MCF 10A (cell line): ENCODE results near the gene FSD1L. TPM values are rescaled to one million over a fixed set of nuclear protein-coding genes. Genes with fewer than 3 reads are reported as not detected.

Source experiments
- BruUV-seq: library from RNA; stranded (reverse); fragments of 400-500 nt; replicated peaks from 2 replicates; lab custom pipeline; 2021; lab: Mats Ljungman, UMichigan
- CTCF ChIA-PET: fragments of 300-600 bp; sonication (Branson Sonifier 250); formaldehyde crosslinking; extraction: SDS; loops from one replicate; lab custom pipeline; 2021; ENCODE audit warnings: antibody characterized with exemption, inconsistent platforms; lab: Yijun Ruan, JAX
- POLR2A ChIA-PET: fragments of 300-600, 350-650 bp; sonication (Branson Sonifier 250); formaldehyde crosslinking; extraction: SDS; loops from one replicate; lab custom pipeline; 2020; ENCODE audit warnings: antibody characterized with exemption, inconsistent platforms; lab: Yijun Ruan, JAX
- DNase-seq: peaks from one replicate; pipeline ENCODE4 v3.0.0-alpha.2; 2018; ENCODE audit not compliant: unreplicated experiment
- H3K27ac Mint-ChIP-seq: one replicate; pipeline ENCODE4 v1.8.0; 2022; ENCODE audit warnings: mild to moderate bottlenecking, low read depth, mixed read lengths; ENCODE audit not compliant: unreplicated experiment
- H3K27me3 Mint-ChIP-seq: one replicate; pipeline ENCODE4 v1.8.0; 2022; ENCODE audit warnings: mixed read lengths; ENCODE audit not compliant: insufficient read depth, unreplicated experiment
- H3K36me3 Mint-ChIP-seq: one replicate; pipeline ENCODE4 v1.8.0; 2022; ENCODE audit warnings: mild to moderate bottlenecking, moderate library complexity, mixed read lengths; ENCODE audit not compliant: insufficient read depth, unreplicated experiment
- H3K4me1 Mint-ChIP-seq: one replicate; pipeline ENCODE4 v1.8.0; 2022; ENCODE audit warnings: mixed read lengths; ENCODE audit not compliant: insufficient read depth, unreplicated experiment
- H3K4me3 Mint-ChIP-seq: one replicate; pipeline ENCODE4 v1.8.0; 2022; ENCODE audit warnings: mild to moderate bottlenecking, moderate library complexity, mixed read lengths; ENCODE audit not compliant: unreplicated experiment
- H3K9me3 Mint-ChIP-seq: one replicate; pipeline ENCODE4 v1.8.0; 2022; ENCODE audit warnings: mixed read lengths; ENCODE audit not compliant: unreplicated experiment
- intact Hi-C: fragments of 100-400 bp; cut with micrococcal nuclease; formaldehyde crosslinking; loops from 2 replicates; pipeline ENCODE4 v1.14.1; 2022
- total RNA-seq: library from RNA; stranded (reverse); gene quantifications from 2 replicates; pipeline ENCODE4 v1.2.3, GENCODE V29; 2022
- TF ChIP-seq, protein P1 (sequence below): fragments of 200-600 bp; IDR thresholded peaks from one replicate; pipeline ENCODE4 v1.8.0; 2022; ENCODE audit warnings: antibody characterized with exemption, mild to moderate bottlenecking; ENCODE audit not compliant: unreplicated experiment

Gene FSD1L
- total RNA-seq, 1 experiment from 2014 or later: 7.2 TPM

DNA sequence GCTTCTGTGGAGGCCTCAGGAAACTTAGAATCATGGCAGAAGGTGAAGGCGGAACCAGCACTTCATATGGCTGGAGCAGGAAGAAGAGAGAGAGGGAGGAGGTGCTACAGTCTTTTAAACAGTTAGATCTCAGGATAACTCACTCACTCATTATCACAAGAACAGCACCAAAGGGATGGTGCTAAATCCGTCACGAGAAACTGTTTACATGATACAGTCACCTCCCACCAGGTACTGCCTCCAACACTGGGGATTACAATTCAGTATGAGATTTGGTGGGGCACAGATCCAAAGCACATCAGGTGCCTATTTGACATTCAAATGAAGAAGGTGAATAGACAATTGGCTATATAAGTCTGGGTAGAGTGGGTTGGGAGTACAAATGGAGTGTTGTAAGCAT, 145.3 kb downstream of the FSD1L start:
- intact Hi-C loops: no loop called here
- Mint-ChIP-seq H3K4me3 (no peak overlapping the region), H3K36me3 (peaks cover 18% of the 10 kb centered on the region), H3K27ac (no peak overlapping the region), H3K9me3 (peaks cover 10% of the 10 kb centered on the region), H3K27me3 (no peaks in the 10 kb centered on the region), H3K4me1 (no peaks in the 10 kb centered on the region)
- no TSS peak for BruUV-seq
- TF ChIP-seq, protein P1, sequence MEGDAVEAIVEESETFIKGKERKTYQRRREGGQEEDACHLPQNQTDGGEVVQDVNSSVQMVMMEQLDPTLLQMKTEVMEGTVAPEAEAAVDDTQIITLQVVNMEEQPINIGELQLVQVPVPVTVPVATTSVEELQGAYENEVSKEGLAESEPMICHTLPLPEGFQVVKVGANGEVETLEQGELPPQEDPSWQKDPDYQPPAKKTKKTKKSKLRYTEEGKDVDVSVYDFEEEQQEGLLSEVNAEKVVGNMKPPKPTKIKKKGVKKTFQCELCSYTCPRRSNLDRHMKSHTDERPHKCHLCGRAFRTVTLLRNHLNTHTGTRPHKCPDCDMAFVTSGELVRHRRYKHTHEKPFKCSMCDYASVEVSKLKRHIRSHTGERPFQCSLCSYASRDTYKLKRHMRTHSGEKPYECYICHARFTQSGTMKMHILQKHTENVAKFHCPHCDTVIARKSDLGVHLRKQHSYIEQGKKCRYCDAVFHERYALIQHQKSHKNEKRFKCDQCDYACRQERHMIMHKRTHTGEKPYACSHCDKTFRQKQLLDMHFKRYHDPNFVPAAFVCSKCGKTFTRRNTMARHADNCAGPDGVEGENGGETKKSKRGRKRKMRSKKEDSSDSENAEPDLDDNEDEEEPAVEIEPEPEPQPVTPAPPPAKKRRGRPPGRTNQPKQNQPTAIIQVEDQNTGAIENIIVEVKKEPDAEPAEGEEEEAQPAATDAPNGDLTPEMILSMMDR: no peak
- ChIA-PET CTCF (no interaction called here), POLR2A (interaction anchor here (0.6 kb wide), 1 partner anchor 1271 kb away, joined by 3 read pairs; no protein-coding TSS in a partner anchor)
- DNase-seq: no peak

Other genes with a start within 250 kb of the FSD1L start
- 15.2 and 15.9 TPM in 2 replicates for gene SLC44A1, start 203.4 kb upstream of the FSD1L start, total RNA-seq
- gene FKTN, start 110.1 kb downstream of the FSD1L start, total RNA-seq: 34.5 and 38.3 TPM in 2 replicates
- not detected in 2 replicates for gene TAL2, start 214.4 kb downstream of the FSD1L start, total RNA-seq
- 12.5 and 18.4 TPM in 2 replicates for gene TMEM38B, start 246.5 kb downstream of the FSD1L start, total RNA-seq